GM12878 (cell line): Measurements from ENCODE around the gene ZC3H8. TPM values are rescaled to one million over a fixed set of nuclear protein-coding genes. Genes with fewer than 3 reads are reported as not detected.

ENCODE experiments used
- ATF7 ChIP-seq: fragments of 450-650 bp; IDR thresholded peaks from 2 replicates; pipeline ENCODE4 v1.6.1; 2016; ENCODE audit warnings: low read depth, mild to moderate bottlenecking
- BACH1 ChIP-seq: fragments of 450-650 bp; IDR thresholded peaks from 2 replicates; pipeline ENCODE4 v1.6.1; 2017; ENCODE audit warnings: mild to moderate bottlenecking, borderline replicate concordance
- CEBPB ChIP-seq, 2 experiments: fragments of 150-350 bp in 1 of 2; IDR thresholded peaks; 2 replicates each; pipeline ENCODE4 v1.6.1; 2012 to 2014; ENCODE audit warnings: low read depth in 2 of 2, low read length in 2 of 2, borderline replicate concordance in 1 of 2, inconsistent platforms in 1 of 2
- CHD1 ChIP-seq: IDR thresholded peaks from 2 replicates; pipeline ENCODE4 v1.6.1; 2012; ENCODE audit warnings: low read depth, low read length, improper control_type of control experiment
- EED ChIP-seq: sonication (generic); IDR thresholded peaks from 2 replicates; pipeline ENCODE4 v1.6.1; 2016; ENCODE audit warnings: antibody characterized with exemption, low read depth
- FOXK2 ChIP-seq: fragments of 450-650 bp; IDR thresholded peaks from 2 replicates; pipeline ENCODE4 v1.6.1; 2017; ENCODE audit warnings: mild to moderate bottlenecking, moderate library complexity
- GATAD2B ChIP-seq: fragments of 450-650 bp; conservative IDR thresholded peaks from 2 replicates; pipeline ENCODE4 v1.6.1; 2017; ENCODE audit warnings: low read depth, mild to moderate bottlenecking, moderate library complexity
- HDGF ChIP-seq: fragments of 450-650 bp; IDR thresholded peaks from 2 replicates; pipeline ENCODE4 v1.6.1; 2016; ENCODE audit warnings: antibody characterized with exemption
- LARP7 ChIP-seq: fragments of 450-650 bp; IDR thresholded peaks from 2 replicates; pipeline ENCODE4 v1.6.1; 2017; ENCODE audit warnings: mild to moderate bottlenecking
- MTA3 ChIP-seq: IDR thresholded peaks from 2 replicates; pipeline ENCODE4 v1.6.1; 2012; ENCODE audit warnings: low read length, inconsistent platforms, borderline replicate concordance
- NR2C1 ChIP-seq: fragments of 450-650 bp; IDR thresholded peaks from 2 replicates; pipeline ENCODE4 v1.6.1; 2017; ENCODE audit warnings: antibody characterized with exemption, mild to moderate bottlenecking, moderate library complexity
- PML ChIP-seq: IDR thresholded peaks from 2 replicates; pipeline ENCODE4 v1.6.1; 2012; ENCODE audit warnings: low read length, inconsistent platforms
- RB1 ChIP-seq: fragments of 450-650 bp; formaldehyde crosslinking; IDR thresholded peaks from 2 replicates; pipeline ENCODE4 v1.6.1; 2017; ENCODE audit warnings: mild to moderate bottlenecking, borderline replicate concordance
- RELA ChIP-seq: fragments of 450-650 bp; IDR thresholded peaks from 2 replicates; pipeline ENCODE4 v1.8.0; 2014; ENCODE audit warnings: borderline replicate concordance; ENCODE audit not compliant: partially characterized antibody
- STAT1 ChIP-seq: fragments of 450-650 bp; conservative IDR thresholded peaks from 2 replicates; pipeline ENCODE4 v1.6.1; 2014; ENCODE audit warnings: antibody characterized with exemption, mild to moderate bottlenecking
- TCF12 ChIP-seq: IDR thresholded peaks from 2 replicates; pipeline ENCODE4 v1.6.1; 2011; ENCODE audit warnings: low read depth, mild to moderate bottlenecking, low read length
- YY1 ChIP-seq: IDR thresholded peaks from 2 replicates; pipeline ENCODE4 v1.6.1; 2011; ENCODE audit warnings: low read depth, mild to moderate bottlenecking, low read length
- ZNF207 ChIP-seq: fragments of 450-650 bp; IDR thresholded peaks from 2 replicates; pipeline ENCODE4 v1.6.1; 2014; ENCODE audit warnings: antibody characterized with exemption, mild to moderate bottlenecking, borderline replicate concordance
- polyA plus RNA-seq, 11 experiments: library from polyadenylated mRNA; depleted of rRNA in 4 of 11; unstranded in 6 of 11; stranded (reverse) in 5 of 11; fragments of >200 nt; fragmentation: Nextera tagmentation in 4 of 11; fragmentation: Illumina TruSeq in 1 of 11; extraction: Ambion mirVana in 4 of 11; extraction: Trizol in 1 of 11; gene quantifications; 1 replicate in 1 of 11; 2 replicates in 10 of 11; pipeline versions ENCODE4 v1.2.1 to v1.2.3, GENCODE V29; 2011 to 2016; ENCODE audit warnings: inconsistent platforms in 2 of 11, missing spikeins in 2 of 11, low read depth in 1 of 11
- total RNA-seq, 4 experiments: library from RNA; depleted of rRNA in 3 of 4; stranded (reverse); fragments of >200 nt in 3 of 4; fragmentation: Illumina TruSeq in 1 of 4; extraction: Trizol in 1 of 4; gene quantifications; 2 replicates each; pipeline versions ENCODE4 v1.2.1 to v1.2.3, GENCODE V29; 2013 to 2021
- TF ChIP-seq, protein P1 (sequence below): IDR thresholded peaks from 2 replicates; pipeline ENCODE4 v1.6.1; 2012; ENCODE audit warnings: low read depth, low read length, improper control_type of control experiment
- TF ChIP-seq, protein P2 (sequence below): fragments of 450-650 bp; IDR thresholded peaks from 2 replicates; pipeline ENCODE4 v1.6.1; 2018; ENCODE audit warnings: mild to moderate bottlenecking, low read depth, moderate library complexity; ENCODE audit not compliant: partially characterized antibody
- TF ChIP-seq, protein P3 (sequence below): fragments of 450-650 bp; formaldehyde crosslinking; IDR thresholded peaks from 2 replicates; pipeline ENCODE4 v1.5.0; 2022; ENCODE audit warnings: mild to moderate bottlenecking, missing genetic modification characterization
- TF ChIP-seq, protein P4 (sequence below): fragments of 450-650 bp; IDR thresholded peaks from 2 replicates; pipeline ENCODE4 v1.6.1; 2017; ENCODE audit warnings: mild to moderate bottlenecking, low read depth, inconsistent platforms; ENCODE audit not compliant: poor library complexity, severe bottlenecking

The ZC3H8 gene
- total and polyA plus RNA-seq, 10 of the 15 experiments (the other 5 are each of a cell fraction or from before 2014, with no cell fraction given) = 9.9 to 28.4 (median 19.5) TPM

DNA sequence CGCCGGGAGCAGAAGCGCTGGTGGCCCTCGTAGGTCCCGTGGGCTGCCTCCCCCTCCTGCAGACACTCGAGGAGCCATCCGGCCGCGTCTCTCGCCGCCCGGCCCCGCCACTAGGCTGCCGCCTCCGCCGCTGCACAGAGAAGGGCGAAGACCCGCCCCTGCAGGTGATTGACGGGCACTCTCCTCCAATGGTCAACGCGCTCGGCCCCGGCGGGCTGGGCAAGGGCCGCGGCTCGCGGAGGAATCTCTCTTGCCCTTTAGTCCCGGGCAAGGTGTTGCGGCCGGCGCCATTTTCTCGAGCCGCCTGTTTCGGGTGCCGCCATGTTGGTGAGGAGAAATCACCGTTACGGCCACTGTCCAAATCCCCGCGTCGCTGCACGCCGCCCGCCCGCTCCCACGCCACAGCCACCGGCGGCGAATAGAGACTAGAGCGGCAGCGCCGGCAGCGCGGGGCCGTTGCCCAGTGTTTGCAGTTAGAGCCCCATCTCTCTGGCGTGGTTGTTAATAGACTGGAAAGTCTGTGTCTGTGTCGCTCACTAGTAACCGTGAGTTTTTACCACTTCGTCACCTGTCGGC is 20.6 kb upstream of the ZC3H8 start, which contains the start of gene ZC3H6 (continued):
- TF ChIP-seq, protein P1, sequence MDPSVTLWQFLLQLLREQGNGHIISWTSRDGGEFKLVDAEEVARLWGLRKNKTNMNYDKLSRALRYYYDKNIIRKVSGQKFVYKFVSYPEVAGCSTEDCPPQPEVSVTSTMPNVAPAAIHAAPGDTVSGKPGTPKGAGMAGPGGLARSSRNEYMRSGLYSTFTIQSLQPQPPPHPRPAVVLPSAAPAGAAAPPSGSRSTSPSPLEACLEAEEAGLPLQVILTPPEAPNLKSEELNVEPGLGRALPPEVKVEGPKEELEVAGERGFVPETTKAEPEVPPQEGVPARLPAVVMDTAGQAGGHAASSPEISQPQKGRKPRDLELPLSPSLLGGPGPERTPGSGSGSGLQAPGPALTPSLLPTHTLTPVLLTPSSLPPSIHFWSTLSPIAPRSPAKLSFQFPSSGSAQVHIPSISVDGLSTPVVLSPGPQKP = no peak
- TF ChIP-seq, protein P2, sequence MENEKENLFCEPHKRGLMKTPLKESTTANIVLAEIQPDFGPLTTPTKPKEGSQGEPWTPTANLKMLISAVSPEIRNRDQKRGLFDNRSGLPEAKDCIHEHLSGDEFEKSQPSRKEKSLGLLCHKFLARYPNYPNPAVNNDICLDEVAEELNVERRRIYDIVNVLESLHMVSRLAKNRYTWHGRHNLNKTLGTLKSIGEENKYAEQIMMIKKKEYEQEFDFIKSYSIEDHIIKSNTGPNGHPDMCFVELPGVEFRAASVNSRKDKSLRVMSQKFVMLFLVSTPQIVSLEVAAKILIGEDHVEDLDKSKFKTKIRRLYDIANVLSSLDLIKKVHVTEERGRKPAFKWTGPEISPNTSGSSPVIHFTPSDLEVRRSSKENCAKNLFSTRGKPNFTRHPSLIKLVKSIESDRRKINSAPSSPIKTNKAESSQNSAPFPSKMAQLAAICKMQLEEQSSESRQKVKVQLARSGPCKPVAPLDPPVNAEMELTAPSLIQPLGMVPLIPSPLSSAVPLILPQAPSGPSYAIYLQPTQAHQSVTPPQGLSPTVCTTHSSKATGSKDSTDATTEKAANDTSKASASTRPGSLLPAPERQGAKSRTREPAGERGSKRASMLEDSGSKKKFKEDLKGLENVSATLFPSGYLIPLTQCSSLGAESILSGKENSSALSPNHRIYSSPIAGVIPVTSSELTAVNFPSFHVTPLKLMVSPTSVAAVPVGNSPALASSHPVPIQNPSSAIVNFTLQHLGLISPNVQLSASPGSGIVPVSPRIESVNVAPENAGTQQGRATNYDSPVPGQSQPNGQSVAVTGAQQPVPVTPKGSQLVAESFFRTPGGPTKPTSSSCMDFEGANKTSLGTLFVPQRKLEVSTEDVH = no peak
- TF ChIP-seq STAT1 (peak; percentile 78; the same call in 1 of the 2 replicates), CHD1 (0 out of 2 replicates have a peak, but pooled peaks have one; percentile 19), GATAD2B (peak; percentile 90), YY1 (peak; percentile 100), CEBPB (IDR thresholded peaks at IDR 0.05; ENCODE audit: borderline replicate concordance in 1 of 2, low read depth in 2 of 2, low read length in 2 of 2) (0 out of 4 replicates have a peak, but pooled peaks of 1 of the 2 experiments have one; percentile 10), HDGF (peak; percentile 52; the same call in 1 of the 2 replicates), ATF7 (no peak), RELA (peak; percentile 62), TCF12 (peak; percentile 26; the same call in 1 of the 2 replicates), PML (peak; percentile 94; the same call in 1 of the 2 replicates), ZNF207 (peak; percentile 73), LARP7 (peak; percentile 90), MTA3 (0 out of 2 replicates have a peak, but pooled peaks have one; percentile 15), FOXK2 (peak; percentile 71), NR2C1 (peak; percentile 88), EED (peak; percentile 60), RB1 (peak; percentile 99), BACH1 (peak; percentile 91)
- TF ChIP-seq, protein P3, sequence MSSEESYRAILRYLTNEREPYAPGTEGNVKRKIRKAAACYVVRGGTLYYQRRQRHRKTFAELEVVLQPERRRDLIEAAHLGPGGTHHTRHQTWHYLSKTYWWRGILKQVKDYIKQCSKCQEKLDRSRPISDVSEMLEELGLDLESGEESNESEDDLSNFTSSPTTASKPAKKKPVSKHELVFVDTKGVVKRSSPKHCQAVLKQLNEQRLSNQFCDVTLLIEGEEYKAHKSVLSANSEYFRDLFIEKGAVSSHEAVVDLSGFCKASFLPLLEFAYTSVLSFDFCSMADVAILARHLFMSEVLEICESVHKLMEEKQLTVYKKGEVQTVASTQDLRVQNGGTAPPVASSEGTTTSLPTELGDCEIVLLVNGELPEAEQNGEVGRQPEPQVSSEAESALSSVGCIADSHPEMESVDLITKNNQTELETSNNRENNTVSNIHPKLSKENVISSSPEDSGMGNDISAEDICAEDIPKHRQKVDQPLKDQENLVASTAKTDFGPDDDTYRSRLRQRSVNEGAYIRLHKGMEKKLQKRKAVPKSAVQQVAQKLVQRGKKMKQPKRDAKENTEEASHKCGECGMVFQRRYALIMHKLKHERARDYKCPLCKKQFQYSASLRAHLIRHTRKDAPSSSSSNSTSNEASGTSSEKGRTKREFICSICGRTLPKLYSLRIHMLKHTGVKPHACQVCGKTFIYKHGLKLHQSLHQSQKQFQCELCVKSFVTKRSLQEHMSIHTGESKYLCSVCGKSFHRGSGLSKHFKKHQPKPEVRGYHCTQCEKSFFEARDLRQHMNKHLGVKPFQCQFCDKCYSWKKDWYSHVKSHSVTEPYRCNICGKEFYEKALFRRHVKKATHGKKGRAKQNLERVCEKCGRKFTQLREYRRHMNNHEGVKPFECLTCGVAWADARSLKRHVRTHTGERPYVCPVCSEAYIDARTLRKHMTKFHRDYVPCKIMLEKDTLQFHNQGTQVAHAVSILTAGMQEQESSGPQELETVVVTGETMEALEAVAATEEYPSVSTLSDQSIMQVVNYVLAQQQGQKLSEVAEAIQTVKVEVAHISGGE (CRISPR knock-in tag) = no peak
- TF ChIP-seq, protein P4, sequence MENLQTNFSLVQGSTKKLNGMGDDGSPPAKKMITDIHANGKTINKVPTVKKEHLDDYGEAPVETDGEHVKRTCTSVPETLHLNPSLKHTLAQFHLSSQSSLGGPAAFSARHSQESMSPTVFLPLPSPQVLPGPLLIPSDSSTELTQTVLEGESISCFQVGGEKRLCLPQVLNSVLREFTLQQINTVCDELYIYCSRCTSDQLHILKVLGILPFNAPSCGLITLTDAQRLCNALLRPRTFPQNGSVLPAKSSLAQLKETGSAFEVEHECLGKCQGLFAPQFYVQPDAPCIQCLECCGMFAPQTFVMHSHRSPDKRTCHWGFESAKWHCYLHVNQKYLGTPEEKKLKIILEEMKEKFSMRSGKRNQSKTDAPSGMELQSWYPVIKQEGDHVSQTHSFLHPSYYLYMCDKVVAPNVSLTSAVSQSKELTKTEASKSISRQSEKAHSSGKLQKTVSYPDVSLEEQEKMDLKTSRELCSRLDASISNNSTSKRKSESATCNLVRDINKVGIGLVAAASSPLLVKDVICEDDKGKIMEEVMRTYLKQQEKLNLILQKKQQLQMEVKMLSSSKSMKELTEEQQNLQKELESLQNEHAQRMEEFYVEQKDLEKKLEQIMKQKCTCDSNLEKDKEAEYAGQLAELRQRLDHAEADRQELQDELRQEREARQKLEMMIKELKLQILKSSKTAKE = peak; percentile 59
